ENCODE measurements around the gene FN3K.

Gene FN3K

DNA sequence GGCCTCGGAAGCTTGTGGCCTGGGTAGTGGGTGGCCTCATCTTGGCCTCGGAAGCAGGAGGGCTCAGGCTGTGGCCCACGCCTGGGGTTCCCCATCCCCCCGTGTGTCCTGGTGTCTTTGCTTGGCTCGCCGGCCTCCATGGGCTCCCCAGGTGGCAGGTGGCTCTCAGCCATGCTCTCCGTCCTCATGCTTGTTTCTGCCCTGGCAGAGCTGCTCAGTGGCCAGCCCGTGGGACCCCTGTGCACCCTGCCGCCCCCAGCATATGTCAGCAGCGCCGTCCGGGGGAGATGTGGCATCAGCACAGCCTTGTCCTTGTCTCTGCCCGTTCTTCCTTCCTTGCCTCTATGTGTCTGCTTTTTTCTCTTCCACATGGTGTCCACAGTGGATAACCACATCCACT is 55.0 kb downstream of the FN3K start:
- H3K4me1 ChIP-seq (ENCODE audit: insufficient read depth, low read length) = no peaks in the 10 kb centered on the region
- no peak overlapping the region for H3K4me3 ChIP-seq (ENCODE audit: low read length)
- H3K27ac ChIP-seq (ENCODE audit: low read depth, low read length) = no peak overlapping the region
- no peak overlapping the region for H3K9ac ChIP-seq (ENCODE audit: low read depth, low read length)
- no peaks in the 10 kb centered on the region for H3K9me3 ChIP-seq (ENCODE audit: insufficient read depth, low read depth, low read length)
- no peaks in the 10 kb centered on the region for H3K27me3 ChIP-seq (ENCODE audit: insufficient read depth, low read length)
- peaks cover 28% of the 10 kb centered on the region for H3K36me3 ChIP-seq (ENCODE audit: insufficient read depth, low read length)
- WGBS = 98% methylated on average over 13 of the region's 13 CpGs

DNA sequence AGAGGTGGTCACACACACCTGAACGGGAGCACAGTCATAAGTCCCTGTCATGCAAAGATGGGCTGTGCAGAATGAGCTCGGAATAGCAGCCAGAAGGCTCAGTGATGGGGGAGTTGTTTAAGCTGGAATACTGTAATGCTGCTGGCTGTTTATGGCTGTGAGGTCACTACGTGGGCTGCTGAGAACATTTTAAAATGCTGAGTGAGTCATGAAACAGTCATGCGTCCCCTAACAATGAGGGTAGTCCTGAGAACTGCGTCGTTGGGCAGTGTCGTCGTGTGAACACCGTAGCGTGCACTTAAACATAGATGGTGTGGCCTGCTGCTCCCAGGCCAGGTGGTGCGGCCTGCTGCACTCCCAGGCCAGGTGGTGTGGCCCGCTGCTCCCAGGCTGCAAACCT is 56.1 kb downstream of the FN3K start:
- no peaks in the 10 kb centered on the region for H3K9me3 ChIP-seq (ENCODE audit: insufficient read depth, low read depth, low read length)
- no peaks in the 10 kb centered on the region for H3K27me3 ChIP-seq (ENCODE audit: insufficient read depth, low read length)
- no peaks in the 10 kb centered on the region for H3K4me1 ChIP-seq (ENCODE audit: insufficient read depth, low read length)
- no peak overlapping the region for H3K9ac ChIP-seq (ENCODE audit: low read depth, low read length)
- no peak overlapping the region for H3K4me3 ChIP-seq (ENCODE audit: low read length)
- 92% methylated on average over 12 of the region's 12 CpGs for WGBS
- no peak overlapping the region for H3K27ac ChIP-seq (ENCODE audit: low read depth, low read length)
- H3K36me3 ChIP-seq (ENCODE audit: insufficient read depth, low read length) = peaks cover 32% of the 10 kb centered on the region

DNA sequence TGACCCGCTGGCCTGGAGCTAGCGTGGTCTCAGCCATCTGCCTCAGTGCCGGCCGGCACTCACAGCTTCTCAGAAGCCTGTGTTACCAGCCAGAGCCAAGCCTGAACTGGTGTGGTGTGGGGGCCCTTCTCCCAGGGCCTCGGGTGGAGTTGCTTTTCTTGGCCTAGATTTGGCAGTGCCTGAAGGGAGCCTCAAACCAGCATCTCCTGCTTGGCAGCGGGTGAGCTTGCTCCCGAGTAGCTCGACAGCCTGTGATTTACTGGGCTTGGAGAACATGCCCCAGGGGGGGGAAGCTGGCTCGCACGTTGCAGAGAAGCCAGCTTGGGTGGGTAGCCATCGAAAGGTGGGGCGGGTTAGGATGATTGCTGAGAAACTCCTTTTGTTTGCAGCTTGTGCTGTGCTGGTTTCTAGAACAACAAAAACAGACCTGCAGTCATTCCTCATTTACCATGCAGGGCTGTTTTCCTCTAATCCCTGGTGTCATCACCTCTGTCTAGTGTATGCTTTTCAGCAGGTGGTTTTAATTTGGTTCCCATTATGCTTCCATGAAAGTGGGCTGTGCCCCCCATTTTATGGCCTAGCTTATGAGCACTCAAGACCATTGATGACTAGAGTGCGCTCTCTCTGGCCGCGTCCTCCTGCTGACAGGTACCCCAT is 58.7 kb downstream of the FN3K start:
- peaks cover 48% of the 10 kb centered on the region for H3K36me3 ChIP-seq (ENCODE audit: insufficient read depth, low read length)
- no peaks in the 10 kb centered on the region for H3K27me3 ChIP-seq (ENCODE audit: insufficient read depth, low read length)
- no peak overlapping the region for H3K4me3 ChIP-seq (ENCODE audit: low read length)
- no peak overlapping the region for H3K27ac ChIP-seq (ENCODE audit: low read depth, low read length)
- H3K9me3 ChIP-seq (ENCODE audit: insufficient read depth, low read depth, low read length) = no peaks in the 10 kb centered on the region
- H3K4me1 ChIP-seq (ENCODE audit: insufficient read depth, low read length) = no peaks in the 10 kb centered on the region
- H3K9ac ChIP-seq (ENCODE audit: low read depth, low read length) = no peak overlapping the region
- WGBS = 93% methylated on average over 15 of the region's 15 CpGs

DNA sequence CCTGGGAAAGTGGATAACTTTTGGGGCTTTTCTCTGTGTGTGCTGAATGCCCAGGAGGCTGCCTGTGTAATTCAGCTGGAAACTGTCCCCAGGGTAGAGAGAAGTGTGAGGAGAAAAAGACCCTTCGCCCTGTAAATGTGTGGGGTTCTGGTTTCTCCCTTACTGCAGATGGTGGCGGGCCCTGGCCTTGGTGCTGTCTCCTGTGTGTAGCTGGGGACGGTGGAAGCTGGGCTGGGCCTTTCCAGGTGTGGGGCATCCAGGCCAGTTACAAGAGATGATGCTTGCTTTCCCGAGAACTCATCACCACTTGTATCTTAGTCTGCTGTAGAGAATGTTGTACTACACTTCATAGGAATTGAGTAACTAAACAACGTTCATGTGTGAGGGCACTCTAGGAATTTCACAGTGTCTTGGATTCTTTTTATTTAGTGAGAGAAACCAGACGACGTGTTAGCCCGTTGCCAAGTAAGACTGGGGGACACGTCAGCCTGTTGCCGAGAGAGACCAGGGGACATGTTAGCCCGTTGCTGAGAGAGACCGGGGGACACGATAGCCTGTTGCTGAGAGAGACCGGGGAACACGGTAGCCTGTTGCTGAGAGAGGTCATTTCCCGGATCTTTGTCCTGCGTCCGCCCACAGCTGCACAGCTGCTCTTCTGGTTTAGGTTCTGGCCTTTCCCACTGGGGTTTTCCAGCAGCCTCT is 59.5 kb downstream of the FN3K start:
- no peaks in the 10 kb centered on the region for H3K27me3 ChIP-seq (ENCODE audit: insufficient read depth, low read length)
- H3K4me1 ChIP-seq (ENCODE audit: insufficient read depth, low read length) = no peaks in the 10 kb centered on the region
- H3K36me3 ChIP-seq (ENCODE audit: insufficient read depth, low read length) = peaks cover 49% of the 10 kb centered on the region
- no peak overlapping the region for H3K27ac ChIP-seq (ENCODE audit: low read depth, low read length)
- H3K4me3 ChIP-seq (ENCODE audit: low read length) = no peak overlapping the region
- no peaks in the 10 kb centered on the region for H3K9me3 ChIP-seq (ENCODE audit: insufficient read depth, low read depth, low read length)
- 94% methylated on average over 18 of the region's 18 CpGs for WGBS
- H3K9ac ChIP-seq (ENCODE audit: low read depth, low read length) = no peak overlapping the region

DNA sequence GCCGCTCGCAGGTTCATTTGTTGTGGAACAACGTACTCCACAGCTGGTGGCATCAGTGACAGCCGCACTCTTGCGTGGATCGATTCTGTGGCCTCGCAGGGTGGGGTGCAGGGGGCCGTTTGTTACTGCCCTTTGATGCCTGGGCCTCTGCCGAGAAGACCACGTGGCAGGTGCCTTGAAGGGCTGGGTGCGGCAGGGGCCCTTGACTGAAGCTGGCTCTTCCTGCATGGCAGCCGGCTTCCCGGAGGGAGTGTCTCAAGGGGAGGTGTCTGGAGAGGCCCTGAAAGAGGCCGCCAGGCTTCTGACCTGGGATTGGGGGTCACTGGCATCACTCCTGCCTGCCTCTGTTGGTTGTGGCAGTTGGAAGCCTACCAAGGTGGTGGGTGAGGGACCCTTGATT is 60.2 kb downstream of the FN3K start:
- H3K27ac ChIP-seq (ENCODE audit: low read depth, low read length) = no peak overlapping the region
- H3K9me3 ChIP-seq (ENCODE audit: insufficient read depth, low read depth, low read length) = no peaks in the 10 kb centered on the region
- no peaks in the 10 kb centered on the region for H3K4me1 ChIP-seq (ENCODE audit: insufficient read depth, low read length)
- H3K36me3 ChIP-seq (ENCODE audit: insufficient read depth, low read length) = peaks cover 55% of the 10 kb centered on the region
- no peak overlapping the region for H3K9ac ChIP-seq (ENCODE audit: low read depth, low read length)
- no peaks in the 10 kb centered on the region for H3K27me3 ChIP-seq (ENCODE audit: insufficient read depth, low read length)
- no peak overlapping the region for H3K4me3 ChIP-seq (ENCODE audit: low read length)
- whole genome bisulfite sequencing = 94% methylated on average over 14 of the region's 14 CpGs

DNA sequence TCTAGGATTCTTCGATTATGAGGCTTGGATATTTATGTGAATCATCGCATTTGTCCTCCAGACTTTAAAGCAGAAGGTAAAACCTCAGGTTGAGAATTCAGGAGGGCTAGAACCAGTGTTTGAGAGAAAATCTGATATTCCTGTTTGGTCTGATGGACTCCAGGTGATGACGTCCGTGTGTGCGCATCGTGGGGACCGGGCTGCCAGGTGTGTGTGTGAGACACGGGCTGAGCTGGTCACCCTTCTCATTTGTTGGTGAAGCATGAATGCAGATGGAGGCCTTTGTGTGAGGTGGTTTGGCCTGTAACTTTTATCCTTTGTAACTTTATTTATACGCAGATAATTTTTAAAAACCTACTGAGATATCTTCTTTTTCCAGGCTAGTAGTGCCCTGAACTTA is 61.6 kb downstream of the FN3K start:
- Histone ChIP-seq H3K27me3 (ENCODE audit: insufficient read depth, low read length) (no peaks in the 10 kb centered on the region), H3K27ac (ENCODE audit: low read depth, low read length) (no peak overlapping the region), H3K4me1 (ENCODE audit: insufficient read depth, low read length) (no peaks in the 10 kb centered on the region), H3K4me3 (ENCODE audit: low read length) (no peak overlapping the region), H3K36me3 (ENCODE audit: insufficient read depth, low read length) (peaks cover 53% of the 10 kb centered on the region), H3K9me3 (ENCODE audit: insufficient read depth, low read depth, low read length) (no peaks in the 10 kb centered on the region), H3K9ac (ENCODE audit: low read depth, low read length) (no peak overlapping the region)
- 97% methylated on average over 8 of the region's 9 CpGs for WGBS

DNA sequence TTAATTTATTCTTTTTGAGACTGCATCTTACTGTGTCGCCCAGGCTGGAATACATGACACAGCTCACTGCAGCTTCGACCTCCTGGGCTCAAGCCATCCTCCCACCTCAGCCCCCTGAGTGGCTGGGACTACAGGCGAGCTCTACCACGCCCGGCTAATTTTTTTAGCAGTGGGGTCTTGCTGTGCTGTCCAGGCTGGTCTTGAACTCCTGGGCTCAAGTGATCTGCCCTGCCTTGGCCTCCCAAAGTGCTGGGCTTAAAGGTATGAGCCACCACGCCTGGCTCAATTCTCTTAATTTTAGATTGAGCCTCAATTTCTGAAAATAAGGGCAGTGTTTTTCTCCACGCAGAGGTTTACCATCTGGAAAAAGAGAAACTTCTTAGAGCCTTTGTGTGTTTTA is 63.3 kb downstream of the FN3K start:
- no peaks in the 10 kb centered on the region for H3K27me3 ChIP-seq (ENCODE audit: insufficient read depth, low read length)
- 0 out of 2 replicates have a peak, but pooled peaks cover 4% of the 10 kb centered on the region for H3K4me1 ChIP-seq (ENCODE audit: insufficient read depth, low read length)
- no peak overlapping the region for H3K9ac ChIP-seq (ENCODE audit: low read depth, low read length)
- peaks cover 53% of the 10 kb centered on the region for H3K36me3 ChIP-seq (ENCODE audit: insufficient read depth, low read length)
- no peak overlapping the region for H3K27ac ChIP-seq (ENCODE audit: low read depth, low read length)
- H3K4me3 ChIP-seq (ENCODE audit: low read length) = no peak overlapping the region
- WGBS = 96% methylated on average over 7 of the region's 7 CpGs
- no peaks in the 10 kb centered on the region for H3K9me3 ChIP-seq (ENCODE audit: insufficient read depth, low read depth, low read length)

DNA sequence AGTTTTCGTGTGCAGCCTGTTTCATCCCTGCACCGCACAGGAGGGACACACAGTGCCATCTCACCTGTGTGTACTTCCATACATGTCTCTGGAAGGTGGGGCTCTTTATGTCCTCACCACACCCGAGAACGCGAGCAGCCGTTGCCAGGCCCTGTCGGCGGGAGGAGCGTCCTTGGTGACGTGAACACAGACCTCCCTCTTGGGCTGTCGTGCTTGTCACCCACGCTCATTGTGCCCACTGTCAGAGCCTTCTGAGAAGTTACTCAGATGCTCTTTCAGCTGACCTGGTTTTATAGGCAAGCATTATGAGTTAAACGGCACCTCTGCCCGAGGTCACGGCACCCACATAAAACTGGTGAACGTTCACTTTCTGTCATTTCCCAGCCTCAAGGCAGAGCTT is 64.2 kb downstream of the FN3K start:
- WGBS = 98% methylated on average over 16 of the region's 16 CpGs

More for the DNA sequence above, 64.2 kb downstream of the FN3K start:
- peaks cover 47% of the 10 kb centered on the region for H3K36me3 ChIP-seq (ENCODE audit: insufficient read depth, low read length)
- no peak overlapping the region for H3K4me3 ChIP-seq (ENCODE audit: low read length)
- H3K4me1 ChIP-seq (ENCODE audit: insufficient read depth, low read length) = 0 out of 2 replicates have a peak, but pooled peaks cover 4% of the 10 kb centered on the region
- no peaks in the 10 kb centered on the region for H3K9me3 ChIP-seq (ENCODE audit: insufficient read depth, low read depth, low read length)
- H3K27me3 ChIP-seq (ENCODE audit: insufficient read depth, low read length) = no peaks in the 10 kb centered on the region
- H3K27ac ChIP-seq (ENCODE audit: low read depth, low read length) = no peak overlapping the region
- no peak overlapping the region for H3K9ac ChIP-seq (ENCODE audit: low read depth, low read length)

Measured in HUES64 (cell line).